Neural cell (in vitro differentiated cells): ENCODE data around the gene FOXRED1. TPM values are rescaled to one million over a fixed set of nuclear protein-coding genes. Genes with fewer than 3 reads are reported as not detected.

Experiments used
- H2AFZ ChIP-seq: fragments of 200-600, 300-800 bp; sonication (generic), shearing (Covaris generic); 2 replicates; pipeline ENCODE4 v1.6.0; 2014; ENCODE audit warnings: low read depth, mild to moderate bottlenecking, antibody characterized with exemption, low read length, moderate library complexity
- H3F3A ChIP-seq: fragments of 200-600 bp; shearing (Covaris generic); 2 replicates; pipeline ENCODE4 v1.6.1; 2016; ENCODE audit warnings: mild to moderate bottlenecking, moderate library complexity, mixed read lengths, antibody characterized with exemption, low read length; ENCODE audit not compliant: insufficient read depth, poor library complexity, severe bottlenecking
- H3K27ac ChIP-seq: fragments of 200-600, 300-800 bp; sonication (generic), shearing (Covaris generic); 2 replicates; pipeline ENCODE4 v1.5.1; 2014; ENCODE audit warnings: mild to moderate bottlenecking, low read length, moderate library complexity
- H3K27me3 ChIP-seq: fragments of 300-800, 200-600 bp; sonication (generic), shearing (Covaris generic); 2 replicates; pipeline ENCODE4 v1.6.0; 2014; ENCODE audit warnings: mild to moderate bottlenecking, low read depth, low read length, moderate library complexity; ENCODE audit not compliant: insufficient read depth
- H3K36me3 ChIP-seq: fragments of 300-800, 200-600 bp; sonication (generic), shearing (Covaris generic); 2 replicates; pipeline ENCODE4 v1.5.1; 2014; ENCODE audit warnings: mild to moderate bottlenecking, antibody characterized with exemption, low read length, moderate library complexity; ENCODE audit not compliant: insufficient read depth
- H3K4me2 ChIP-seq: fragments of 300-800, 200-600 bp; sonication (generic), shearing (Covaris generic); 2 replicates; pipeline ENCODE4 v1.6.0; 2014; ENCODE audit warnings: mild to moderate bottlenecking, low read length
- H3K4me3 ChIP-seq: fragments of 300-800, 200-600 bp; sonication (generic), shearing (Covaris generic); 2 replicates; pipeline ENCODE4 v1.5.1; 2014; ENCODE audit warnings: mild to moderate bottlenecking, low read length, moderate library complexity
- H3K79me2 ChIP-seq: fragments of 200-600 bp; shearing (Covaris generic); replicated peaks from 2 replicates; pipeline ENCODE4 v1.6.0; 2014; ENCODE audit warnings: mild to moderate bottlenecking, low read length, moderate library complexity; ENCODE audit not compliant: insufficient read depth
- H3K9ac ChIP-seq: fragments of 300-800, 200-600 bp; sonication (generic), shearing (Covaris generic); 2 replicates; pipeline ENCODE4 v1.6.1; 2016; ENCODE audit warnings: mild to moderate bottlenecking, low read length, mixed read lengths
- H3K9me2 ChIP-seq: fragments of 200-600 bp; shearing (Covaris generic); 2 replicates; pipeline ENCODE4 v1.6.1; 2016; ENCODE audit warnings: mild to moderate bottlenecking, low read length, mixed read lengths; ENCODE audit not compliant: insufficient read depth
- H3K9me3 ChIP-seq: fragments of 200-600, 300-800 bp; sonication (generic), shearing (Covaris generic); 2 replicates; pipeline ENCODE4 v1.6.1; 2016; ENCODE audit warnings: mild to moderate bottlenecking, mixed run types, low read length, moderate library complexity, mixed read lengths
- H4K20me1 ChIP-seq: fragments of 200-600 bp; shearing (Covaris generic); 2 replicates; pipeline ENCODE4 v1.6.1; 2016; ENCODE audit warnings: mild to moderate bottlenecking, mixed run types; ENCODE audit not compliant: insufficient read depth
- EZH2 ChIP-seq: fragments of 200-600, 300-800 bp; shearing (Covaris generic), sonication (generic); IDR thresholded peaks from 2 replicates; pipeline ENCODE4 v1.6.1; 2014; ENCODE audit warnings: antibody characterized with exemption, low read length, borderline replicate concordance, mild to moderate bottlenecking; ENCODE audit not compliant: insufficient read depth, poor library complexity, severe bottlenecking
- RAD21 ChIP-seq: fragments of 450-650 bp; conservative IDR thresholded peaks from 2 replicates; pipeline ENCODE4 v1.6.1; 2014; ENCODE audit warnings: antibody characterized with exemption, mild to moderate bottlenecking, moderate library complexity
- polyA plus RNA-seq: library from polyadenylated mRNA; depleted of rRNA; stranded (reverse); fragments of >200 nt; gene quantifications from 2 replicates; pipeline ENCODE4 v1.2.3, GENCODE V29; 2014
- small RNA-seq, 3 experiments: library from RNA; depleted of rRNA; stranded (forward); fragments of <200 nt; gene quantifications; one replicate each; pipeline ENCODE3, GENCODE V24; 2012
- TF ChIP-seq, protein P1 (sequence below): IDR thresholded peaks from 2 replicates; pipeline ENCODE4 v1.6.1; 2012; ENCODE audit warnings: borderline replicate concordance

The FOXRED1 gene
- polyA plus RNA-seq, 1 donor from 2014 or later = 77.3 TPM

DNA sequence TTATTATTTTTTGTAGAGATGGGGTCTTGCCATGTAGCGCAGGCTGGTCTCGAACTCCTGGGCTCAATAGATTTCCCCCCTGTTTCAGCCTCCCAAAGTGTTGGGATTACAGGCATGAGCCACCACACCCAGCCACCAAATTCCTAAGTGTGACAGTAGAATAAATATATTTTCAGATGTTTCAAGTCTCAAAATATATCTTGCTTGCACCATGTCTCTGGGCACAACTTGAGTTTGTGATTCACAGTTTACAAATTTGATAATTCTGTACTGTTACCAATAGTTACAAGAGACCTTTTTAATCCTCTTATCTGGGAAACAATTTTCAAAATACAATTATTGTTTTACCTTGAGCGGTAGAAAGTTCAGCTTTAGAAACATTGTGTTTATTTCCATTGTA lies 54.0 kb downstream of the FOXRED1 start:
- Histone ChIP-seq H3K27ac (no peak overlapping the region), H3K79me2 (no peaks in the 10 kb centered on the region), H3K9me3 (no peaks in the 10 kb centered on the region), H4K20me1 (no peaks in the 10 kb centered on the region), H3K4me3 (no peak overlapping the region), H3K36me3 (no peaks in the 10 kb centered on the region), H3F3A (no peaks in the 10 kb centered on the region), H3K4me2 (no peak overlapping the region), H3K9me2 (no peaks in the 10 kb centered on the region), H2AFZ (no peak overlapping the region), H3K9ac (no peak overlapping the region), H3K27me3 (no peaks in the 10 kb centered on the region)
- no peak for TF ChIP-seq EZH2

DNA sequence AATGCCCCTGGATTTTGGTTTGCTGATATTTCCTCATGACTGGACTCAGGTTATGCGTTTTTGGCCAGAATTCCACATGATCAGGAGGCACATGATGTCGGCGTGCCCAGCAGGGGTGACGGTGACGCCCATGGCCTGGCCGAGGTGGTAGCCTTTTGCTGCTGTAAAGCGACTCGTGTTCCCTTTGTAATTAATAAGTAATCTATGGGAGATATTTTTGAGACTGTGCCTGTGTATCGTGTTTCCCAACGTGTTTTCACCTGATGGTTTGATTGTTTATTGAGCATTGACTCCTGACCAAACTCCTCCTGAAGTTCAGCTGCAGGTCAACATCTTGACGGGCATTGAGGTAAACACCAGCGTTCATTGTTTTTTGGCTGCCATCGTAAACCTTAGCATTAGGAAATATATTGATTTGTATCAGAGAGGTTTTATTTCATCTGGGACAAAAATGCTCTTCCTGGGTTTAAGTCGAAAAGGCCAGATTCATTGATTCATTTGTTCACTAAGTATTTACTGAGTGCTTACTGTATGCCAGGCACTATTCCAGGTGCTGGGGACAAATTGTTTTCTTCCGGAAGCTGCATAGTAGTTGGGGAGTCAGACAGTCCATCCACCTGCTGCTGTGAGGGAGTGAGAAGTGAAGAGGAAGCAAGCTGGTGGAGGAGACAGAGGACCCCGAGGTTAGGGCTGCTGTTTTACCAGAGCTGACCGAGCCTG lies 58.5 kb downstream of the FOXRED1 start:
- Histone ChIP-seq H3K9ac (no peak overlapping the region), H3K9me3 (no peaks in the 10 kb centered on the region), H3K79me2 (no peaks in the 10 kb centered on the region), H3K4me3 (no peak overlapping the region), H4K20me1 (no peaks in the 10 kb centered on the region), H3F3A (no peaks in the 10 kb centered on the region), H3K27ac (no peak overlapping the region), H3K9me2 (no peaks in the 10 kb centered on the region), H3K36me3 (no peaks in the 10 kb centered on the region), H2AFZ (no peak overlapping the region), H3K27me3 (no peaks in the 10 kb centered on the region), H3K4me2 (no peak overlapping the region)
- TF ChIP-seq, protein P1, sequence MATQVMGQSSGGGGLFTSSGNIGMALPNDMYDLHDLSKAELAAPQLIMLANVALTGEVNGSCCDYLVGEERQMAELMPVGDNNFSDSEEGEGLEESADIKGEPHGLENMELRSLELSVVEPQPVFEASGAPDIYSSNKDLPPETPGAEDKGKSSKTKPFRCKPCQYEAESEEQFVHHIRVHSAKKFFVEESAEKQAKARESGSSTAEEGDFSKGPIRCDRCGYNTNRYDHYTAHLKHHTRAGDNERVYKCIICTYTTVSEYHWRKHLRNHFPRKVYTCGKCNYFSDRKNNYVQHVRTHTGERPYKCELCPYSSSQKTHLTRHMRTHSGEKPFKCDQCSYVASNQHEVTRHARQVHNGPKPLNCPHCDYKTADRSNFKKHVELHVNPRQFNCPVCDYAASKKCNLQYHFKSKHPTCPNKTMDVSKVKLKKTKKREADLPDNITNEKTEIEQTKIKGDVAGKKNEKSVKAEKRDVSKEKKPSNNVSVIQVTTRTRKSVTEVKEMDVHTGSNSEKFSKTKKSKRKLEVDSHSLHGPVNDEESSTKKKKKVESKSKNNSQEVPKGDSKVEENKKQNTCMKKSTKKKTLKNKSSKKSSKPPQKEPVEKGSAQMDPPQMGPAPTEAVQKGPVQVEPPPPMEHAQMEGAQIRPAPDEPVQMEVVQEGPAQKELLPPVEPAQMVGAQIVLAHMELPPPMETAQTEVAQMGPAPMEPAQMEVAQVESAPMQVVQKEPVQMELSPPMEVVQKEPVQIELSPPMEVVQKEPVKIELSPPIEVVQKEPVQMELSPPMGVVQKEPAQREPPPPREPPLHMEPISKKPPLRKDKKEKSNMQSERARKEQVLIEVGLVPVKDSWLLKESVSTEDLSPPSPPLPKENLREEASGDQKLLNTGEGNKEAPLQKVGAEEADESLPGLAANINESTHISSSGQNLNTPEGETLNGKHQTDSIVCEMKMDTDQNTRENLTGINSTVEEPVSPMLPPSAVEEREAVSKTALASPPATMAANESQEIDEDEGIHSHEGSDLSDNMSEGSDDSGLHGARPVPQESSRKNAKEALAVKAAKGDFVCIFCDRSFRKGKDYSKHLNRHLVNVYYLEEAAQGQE = no peak
- no peak for TF ChIP-seq RAD21
- no peak for TF ChIP-seq EZH2

Small RNA genes lying within 50 kb of the gene (small RNA-seq; reads per million reads assigned to genes)
- gene RN7SL351P = 0 reads per million in 3 experiments

Other genes starting within 250 kb of the FOXRED1 start
- gene CDON, start 206.3 kb upstream of the FOXRED1 start, polyA plus RNA-seq = 44.1 and 45.7 TPM in 2 replicates
- gene RPUSD4, start 57.5 kb upstream of the FOXRED1 start, polyA plus RNA-seq = 43.4 and 50.0 TPM in 2 replicates
- gene FAM118B, start 57.4 kb upstream of the FOXRED1 start, polyA plus RNA-seq = 54.1 and 55.9 TPM in 2 replicates
- gene SRPRA, start 259 bp upstream of the FOXRED1 start, polyA plus RNA-seq = 24.9 TPM in 2 replicates
- gene TIRAP, start 13.9 kb downstream of the FOXRED1 start, polyA plus RNA-seq = 2.0 and 3.6 TPM in 2 replicates
- 3.7 and 6.4 TPM in 2 replicates for gene DCPS, start 34.9 kb downstream of the FOXRED1 start, polyA plus RNA-seq
- gene ST3GAL4, start 86.5 kb downstream of the FOXRED1 start, polyA plus RNA-seq = 46.1 TPM in 2 replicates